Ishikawa (cell line): Measurements from ENCODE around the gene DIS3L2.

ENCODE experiments used
- CEBPB ChIP-seq: IDR thresholded peaks from 2 replicates; pipeline ENCODE4 v1.6.1; 2012
- CREB1 ChIP-seq: IDR thresholded peaks from 2 replicates; pipeline ENCODE4 v1.6.1; 2012; ENCODE audit warnings: low read depth
- EGR1 ChIP-seq: IDR thresholded peaks from 2 replicates; pipeline ENCODE4 v1.6.1; 2012
- EP300 ChIP-seq: IDR thresholded peaks from 2 replicates; pipeline ENCODE4 v1.6.1; 2012; ENCODE audit warnings: borderline replicate concordance
- FOXM1 ChIP-seq: IDR thresholded peaks from 2 replicates; pipeline ENCODE4 v1.6.1; 2012; ENCODE audit warnings: low read depth, borderline replicate concordance
- MAX ChIP-seq: IDR thresholded peaks from 2 replicates; pipeline ENCODE4 v1.6.1; 2012
- NFIC ChIP-seq: IDR thresholded peaks from 2 replicates; pipeline ENCODE4 v1.6.1; 2012
- RAD21 ChIP-seq: IDR thresholded peaks from 2 replicates; pipeline ENCODE4 v1.6.1; 2012; ENCODE audit warnings: low read depth
- REST ChIP-seq: IDR thresholded peaks from 2 replicates; pipeline ENCODE4 v1.6.1; 2012; ENCODE audit warnings: low read depth, mild to moderate bottlenecking
- TAF1 ChIP-seq: IDR thresholded peaks from 2 replicates; pipeline ENCODE4 v1.6.1; 2012; ENCODE audit warnings: low read depth, mild to moderate bottlenecking
- TCF12 ChIP-seq: IDR thresholded peaks from 2 replicates; pipeline ENCODE4 v1.6.1; 2012; ENCODE audit warnings: low read depth
- TEAD4 ChIP-seq: IDR thresholded peaks from 2 replicates; pipeline ENCODE4 v1.6.1; 2012
- USF1 ChIP-seq: IDR thresholded peaks from 2 replicates; pipeline ENCODE4 v1.6.1; 2012
- YY1 ChIP-seq: IDR thresholded peaks from 2 replicates; pipeline ENCODE4 v1.6.1; 2012; ENCODE audit warnings: low read depth
- ZBTB7A ChIP-seq: IDR thresholded peaks from 2 replicates; pipeline ENCODE4 v1.6.1; 2012; ENCODE audit warnings: low read depth

DIS3L2 gene

GRCh38 chr2:232085826-232086425 is 124.4 kb downstream of the DIS3L2 start:
- no peak for TF ChIP-seq NFIC
- no peak for TF ChIP-seq EGR1
- no peak for TF ChIP-seq ZBTB7A
- no peak for TF ChIP-seq FOXM1
- no peak for TF ChIP-seq REST
- no peak for TF ChIP-seq MAX
- TF ChIP-seq CEBPB = no peak
- no peak for TF ChIP-seq EP300
- no peak for TF ChIP-seq TEAD4
- TF ChIP-seq USF1 = no peak
- TF ChIP-seq RAD21 = no peak
- no peak for TF ChIP-seq TAF1
- TF ChIP-seq TCF12 = no peak
- no peak for TF ChIP-seq CREB1
- no peak for TF ChIP-seq YY1

GRCh38 chr2:232088771-232089170 is 127.3 kb downstream of the DIS3L2 start:
- no peak for TF ChIP-seq EGR1
- TF ChIP-seq RAD21 = no peak
- TF ChIP-seq FOXM1 = no peak
- no peak for TF ChIP-seq TCF12

- TF ChIP-seq YY1 = no peak
- TF ChIP-seq MAX = no peak
- TF ChIP-seq USF1 = no peak
- no peak for TF ChIP-seq TCF12
- TF ChIP-seq EP300 = no peak
Observed at GRCh38 chr2:232094201-232094600, 132.7 kb downstream of the DIS3L2 start.

- TF ChIP-seq TEAD4 = no peak
- no peak for TF ChIP-seq CREB1
- no peak for TF ChIP-seq NFIC
- TF ChIP-seq TAF1 = no peak
- TF ChIP-seq EGR1 = no peak
- no peak for TF ChIP-seq TCF12
- TF ChIP-seq MAX = no peak
Observed at GRCh38 chr2:232094883-232095282, 133.4 kb downstream of the DIS3L2 start.

GRCh38 chr2:232097260-232097659 is 135.7 kb downstream of the DIS3L2 start:
- TF ChIP-seq ZBTB7A = no peak
- no peak for TF ChIP-seq FOXM1
- no peak for TF ChIP-seq MAX
- no peak for TF ChIP-seq RAD21
- TF ChIP-seq NFIC = no peak
- no peak for TF ChIP-seq REST
- TF ChIP-seq TCF12 = no peak

GRCh38 chr2:232097758-232098157 is 136.2 kb downstream of the DIS3L2 start:
- TF ChIP-seq MAX (no peak), NFIC (no peak), EGR1 (no peak), YY1 (no peak), FOXM1 (no peak), EP300 (no peak), TAF1 (no peak), TEAD4 (no peak), CEBPB (no peak), TCF12 (no peak), CREB1 (no peak), USF1 (no peak), REST (no peak), RAD21 (no peak), ZBTB7A (no peak)
